Ascending aorta (tissue), 2 donors: ENCODE data around the gene CNPY4. TPM values are rescaled to one million over a fixed set of nuclear protein-coding genes. Genes with fewer than 3 reads are reported as not detected.
A peak's percentile ranks its signal among the peaks of the same experiment; 100 is the strongest.
"Not testable (repeated sequence)": the region's sequence is repeated elsewhere in the genome, so short reads cannot be mapped to it uniquely, and the experiment has no call there.

Experiments
- DNase-seq, 2 donors: peaks; one replicate each; pipeline ENCODE4 v3.0.0-alpha.2; 2019; ENCODE audit warnings: low spot score in 2 of 2
- H3K27ac ChIP-seq, 2 donors: fragments of 200-600 bp; sonication (generic); one replicate each; pipeline ENCODE4 v1.5.1; 2016 to 2017; ENCODE audit warnings: mild to moderate bottlenecking in 1 of 2
- H3K27me3 ChIP-seq: fragments of 200-600 bp; sonication (generic); one replicate; pipeline ENCODE4 v1.5.1; 2017
- H3K36me3 ChIP-seq, 2 donors: fragments of 200-600 bp; sonication (generic); one replicate each; pipeline ENCODE4 v1.5.1; 2016
- H3K4me1 ChIP-seq, 2 donors: fragments of 200-600 bp; sonication (generic); one replicate each; pipeline ENCODE4 v1.5.1; 2016 to 2017; ENCODE audit warnings: mild to moderate bottlenecking in 1 of 2
- H3K4me3 ChIP-seq, 2 donors: fragments of 200-600 bp; sonication (generic); one replicate each; pipeline ENCODE4 v1.5.1; 2016 to 2017; ENCODE audit warnings: mild to moderate bottlenecking in 1 of 2
- H3K9me3 ChIP-seq, 2 donors: fragments of 200-600 bp; sonication (generic); one replicate each; pipeline ENCODE4 v1.5.1; 2016
- intact Hi-C: fragments of 100-400 bp; cut with DNase I; formaldehyde crosslinking; loops from one replicate; pipeline ENCODE4 v1.15.1; 2023
- total RNA-seq: library from RNA; depleted of rRNA; stranded (reverse); fragments of >200 nt; gene quantifications from one replicate; pipeline ENCODE4 v1.1.0, GENCODE V29; 2016
- TF ChIP-seq, protein P1 (sequence below), 3 experiments: fragments of 200-600 bp in 2 of 3; fragments of 450-650 bp in 1 of 3; sonication (generic) in 2 of 3; IDR thresholded peaks; one replicate each; pipeline ENCODE4 v1.5.1; 2016 to 2019; ENCODE audit warnings: antibody characterized with exemption in 3 of 3, mild to moderate bottlenecking in 1 of 3, moderate library complexity in 1 of 3

Gene CNPY4
- total RNA-seq, 1 donor from 2014 or later: 1.4 TPM

DNA sequence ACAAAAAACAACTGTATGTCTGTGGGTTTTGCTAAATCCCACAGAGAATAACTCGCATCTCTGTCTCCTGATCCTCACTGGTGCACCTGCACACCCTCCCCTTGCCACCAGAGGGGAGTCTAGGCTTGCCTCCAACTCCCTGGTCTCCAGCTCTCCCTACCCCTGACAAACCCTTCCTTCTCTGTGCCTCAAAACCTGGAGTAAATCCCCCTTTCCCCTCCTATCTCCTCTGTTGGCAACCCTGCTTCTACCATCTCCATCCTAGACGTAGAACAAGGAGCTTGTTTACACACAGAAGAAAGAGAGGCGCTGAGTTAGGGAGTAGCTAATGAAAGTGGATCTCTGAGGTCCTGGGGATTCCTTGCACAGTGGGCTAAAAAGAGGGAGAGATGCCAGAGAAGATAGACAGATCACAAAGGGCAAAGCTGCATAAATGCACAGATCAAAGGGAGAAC is 13.3 kb downstream of the CNPY4 start:
- Histone ChIP-seq H3K27me3 (no peaks in the 10 kb centered on the region), H3K4me1 (peaks cover 0 to 8% of the 10 kb centered on the region in 2 donors), H3K9me3 (no peaks in the 10 kb centered on the region), H3K4me3 (no peak overlapping the region), H3K27ac (no peak overlapping the region), H3K36me3 (no peaks in the 10 kb centered on the region)
- TF ChIP-seq, protein P1, sequence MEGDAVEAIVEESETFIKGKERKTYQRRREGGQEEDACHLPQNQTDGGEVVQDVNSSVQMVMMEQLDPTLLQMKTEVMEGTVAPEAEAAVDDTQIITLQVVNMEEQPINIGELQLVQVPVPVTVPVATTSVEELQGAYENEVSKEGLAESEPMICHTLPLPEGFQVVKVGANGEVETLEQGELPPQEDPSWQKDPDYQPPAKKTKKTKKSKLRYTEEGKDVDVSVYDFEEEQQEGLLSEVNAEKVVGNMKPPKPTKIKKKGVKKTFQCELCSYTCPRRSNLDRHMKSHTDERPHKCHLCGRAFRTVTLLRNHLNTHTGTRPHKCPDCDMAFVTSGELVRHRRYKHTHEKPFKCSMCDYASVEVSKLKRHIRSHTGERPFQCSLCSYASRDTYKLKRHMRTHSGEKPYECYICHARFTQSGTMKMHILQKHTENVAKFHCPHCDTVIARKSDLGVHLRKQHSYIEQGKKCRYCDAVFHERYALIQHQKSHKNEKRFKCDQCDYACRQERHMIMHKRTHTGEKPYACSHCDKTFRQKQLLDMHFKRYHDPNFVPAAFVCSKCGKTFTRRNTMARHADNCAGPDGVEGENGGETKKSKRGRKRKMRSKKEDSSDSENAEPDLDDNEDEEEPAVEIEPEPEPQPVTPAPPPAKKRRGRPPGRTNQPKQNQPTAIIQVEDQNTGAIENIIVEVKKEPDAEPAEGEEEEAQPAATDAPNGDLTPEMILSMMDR (IDR thresholded peaks at IDR 0.05): peak; percentile 62 to 70 (median 69)
- intact Hi-C loops: loop anchor here (5.0 kb wide), 2 partner anchors 85 to 140 kb away; partner anchors contain the start of gene PVRIG
- DNase-seq: no peak

DNA sequence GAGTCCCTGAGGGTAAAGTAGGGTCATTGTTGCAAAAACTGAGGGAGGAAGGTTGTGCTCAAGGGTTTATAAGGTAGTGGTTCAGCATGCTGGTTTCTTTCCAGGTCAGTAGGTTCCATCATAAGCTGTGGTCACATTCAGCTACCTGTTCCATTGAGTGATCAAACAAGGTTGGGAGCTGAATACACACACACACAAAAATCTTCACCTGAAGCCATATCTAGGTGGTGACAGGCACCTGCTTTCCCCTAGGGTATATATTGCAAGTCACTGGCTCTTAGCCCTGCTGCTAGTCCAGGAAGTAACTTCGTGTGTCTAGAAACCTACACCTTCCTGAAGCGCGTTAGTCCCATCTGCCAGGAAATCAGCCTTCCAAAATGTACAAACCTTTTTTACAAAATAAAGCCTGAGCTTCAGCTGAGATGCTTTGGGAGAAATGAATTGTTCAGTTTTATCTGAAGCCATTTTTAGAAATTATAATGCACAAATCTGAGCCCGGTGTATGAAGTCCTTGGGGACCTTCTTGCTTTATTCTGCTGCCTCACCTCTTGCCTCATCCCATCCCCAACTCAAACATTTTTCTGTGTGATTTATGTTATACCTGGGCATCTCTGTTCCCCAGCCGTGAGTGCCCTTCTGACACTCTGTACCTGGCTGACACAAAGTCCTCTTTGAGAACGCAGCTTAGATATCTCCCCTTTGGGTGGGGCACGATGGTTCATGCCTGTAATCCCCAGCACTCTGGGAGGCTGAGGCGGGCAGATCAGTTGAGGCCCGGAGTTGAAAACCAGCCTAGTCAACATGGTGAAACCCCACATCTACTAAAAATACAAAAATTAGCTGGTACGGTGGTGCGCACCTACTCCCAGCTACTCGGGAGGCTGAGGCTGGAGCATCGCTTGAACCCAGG is 18.7 kb downstream of the CNPY4 start:
- intact Hi-C loops: no loop called here
- Histone ChIP-seq H3K36me3 (no peaks in the 10 kb centered on the region), H3K4me3 (no peak overlapping the region), H3K27me3 (no peaks in the 10 kb centered on the region), H3K4me1 (no peaks in the 10 kb centered on the region), H3K27ac (no peak overlapping the region), H3K9me3 (no peaks in the 10 kb centered on the region)
- TF ChIP-seq, protein P1 (IDR thresholded peaks at IDR 0.05): no peak
- DNase-seq: no peak

DNA sequence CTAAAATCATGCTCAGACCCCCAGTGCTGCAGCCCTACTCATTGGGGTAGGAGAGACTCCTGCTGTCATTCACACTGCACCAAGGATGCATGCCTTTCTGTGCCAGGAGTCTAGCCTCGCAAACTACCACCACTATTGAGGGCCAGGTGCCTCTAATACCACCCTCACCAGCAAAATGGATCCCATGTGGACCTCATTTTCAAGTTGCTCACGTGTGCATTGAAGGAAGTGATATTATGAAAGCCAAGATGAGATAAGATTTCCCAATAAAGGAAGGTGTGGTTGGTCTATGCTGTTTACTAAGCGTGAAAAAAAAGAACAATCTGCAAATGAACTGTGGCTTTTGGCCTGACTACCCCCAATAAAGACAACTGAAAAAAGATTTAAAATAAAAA is 22.1 kb downstream of the CNPY4 start:
- Histone ChIP-seq H3K27ac (no peak overlapping the region), H3K27me3 (no peaks in the 10 kb centered on the region), H3K36me3 (no peaks in the 10 kb centered on the region), H3K4me1 (no peaks in the 10 kb centered on the region), H3K9me3 (no peaks in the 10 kb centered on the region), H3K4me3 (no peak overlapping the region)
- TF ChIP-seq, protein P1 (IDR thresholded peaks at IDR 0.05): no peak
- intact Hi-C loops: no loop called here
- no peak for DNase-seq

DNA sequence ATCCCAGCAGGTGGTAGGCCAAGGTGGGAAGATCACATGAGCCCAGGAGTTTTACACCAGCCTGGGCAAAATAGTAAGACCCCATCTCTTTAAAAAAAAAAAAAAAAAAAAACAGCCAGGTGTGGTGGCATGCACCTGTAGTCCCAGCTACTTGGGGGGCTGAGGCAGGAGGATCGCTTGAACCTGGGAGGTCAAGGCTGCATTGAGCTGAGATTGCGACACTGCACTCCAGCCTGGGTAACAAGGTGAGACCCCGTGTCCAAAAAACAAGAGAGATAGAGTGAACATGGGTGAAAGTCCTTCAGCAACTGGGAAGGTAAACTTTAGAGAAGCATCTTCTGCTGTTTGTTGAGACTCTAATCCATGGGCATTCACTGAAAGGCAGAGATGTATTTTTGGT is 23.0 kb downstream of the CNPY4 start:
- intact Hi-C loops: no loop called here
- H3K27ac ChIP-seq: no peak overlapping the region
- no peak overlapping the region for H3K4me3 ChIP-seq
- no peak for DNase-seq
- H3K9me3 ChIP-seq: no peaks in the 10 kb centered on the region
- H3K36me3 ChIP-seq: no peaks in the 10 kb centered on the region
- TF ChIP-seq, protein P1 (IDR thresholded peaks at IDR 0.05): no peak
- no peaks in the 10 kb centered on the region for H3K27me3 ChIP-seq
- H3K4me1 ChIP-seq: no peaks in the 10 kb centered on the region

- H3K27me3 ChIP-seq, H3K4me3 ChIP-seq, H3K36me3 ChIP-seq, intact Hi-C loops, H3K4me1 ChIP-seq, H3K9me3 ChIP-seq, DNase-seq, H3K27ac ChIP-seq: not testable (repeated sequence)
These were observed 26.9 kb downstream of the CNPY4 start for GRCh38 chr7:100146350-100146749.

DNA sequence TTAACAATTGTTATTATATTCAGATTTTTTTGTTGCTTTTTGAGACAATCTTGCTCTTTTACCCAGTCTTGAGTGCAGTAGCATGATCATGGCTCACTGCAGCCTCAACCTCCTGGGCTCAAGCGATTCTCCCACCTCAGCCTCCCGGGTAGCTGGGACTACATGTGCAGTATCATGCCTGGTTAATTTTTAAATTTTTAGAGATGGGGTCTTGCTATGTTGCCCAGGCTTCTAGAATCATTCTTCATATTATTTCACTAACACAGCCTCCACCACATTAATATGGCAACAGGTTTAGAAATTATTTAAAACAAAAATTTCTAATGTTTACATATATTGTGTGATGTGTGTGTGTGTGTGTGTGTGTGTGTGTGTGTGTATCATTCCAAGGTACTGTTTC is 27.8 kb downstream of the CNPY4 start:
- Histone ChIP-seq H3K36me3 (no peaks in the 10 kb centered on the region), H3K27ac (no peak overlapping the region), H3K27me3 (no peaks in the 10 kb centered on the region), H3K4me1 (peaks cover 6 to 9% of the 10 kb centered on the region in 2 donors), H3K9me3 (no peaks in the 10 kb centered on the region), H3K4me3 (no peak overlapping the region)
- intact Hi-C loops: no loop called here
- TF ChIP-seq, protein P1 (IDR thresholded peaks at IDR 0.05): no peak
- no peak for DNase-seq
